GM20000 (cell line): ENCODE results near the gene NUP107.

Source experiments
- DNase-seq: peaks from one replicate; pipeline ENCODE4 v3.0.0; 2012; ENCODE audit warnings: low spot score
- CTCF ChIP-seq: IDR thresholded peaks from 2 replicates; pipeline ENCODE4 v1.5.1; 2012; ENCODE audit warnings: mild to moderate bottlenecking, control low read depth; ENCODE audit errors: extremely low read depth, missing control alignments

Gene NUP107

GRCh38 chr12:68739891-68740290 lies 53.1 kb downstream of the NUP107 start:
- no peak for DNase-seq
- TF ChIP-seq CTCF = no peak

- DNase-seq = no peak
- TF ChIP-seq CTCF = no peak
Observed at GRCh38 chr12:68743356-68743755, 56.6 kb downstream of the NUP107 start.

GRCh38 chr12:68745376-68745903 lies 58.7 kb downstream of the NUP107 start:
- no peak for TF ChIP-seq CTCF
- DNase-seq = no peak

- no peak for TF ChIP-seq CTCF
- DNase-seq = peak; percentile 94
Observed at GRCh38 chr12:68745904-68746571, 59.3 kb downstream of the NUP107 start, which contains the start of gene SLC35E3. TSS of gene SLC35E3 (plus strand) at chr12:68746176. CDS start at chr12:68746378, 202 bp downstream.

GRCh38 chr12:68746572-68747180 lies 59.9 kb downstream of the NUP107 start:
- DNase-seq = peak; percentile 53
- no peak for TF ChIP-seq CTCF

GRCh38 chr12:68749443-68749842 lies 62.7 kb downstream of the NUP107 start:
- DNase-seq = no peak
- no peak for TF ChIP-seq CTCF

GRCh38 chr12:68749861-68750260 lies 63.1 kb downstream of the NUP107 start:
- DNase-seq = no peak
- TF ChIP-seq CTCF = no peak
